SK-N-SH (cell line): Measurements from ENCODE around the gene AMPH. TPM values are rescaled to one million over a fixed set of nuclear protein-coding genes. Genes with fewer than 3 reads are reported as not detected.

Experiments used
- CTCF ChIA-PET: fragments of 300-600, 350-600 bp; formaldehyde crosslinking; extraction: SDS; loops from one replicate; lab custom pipeline; 2021; lab: Yijun Ruan, JAX
- POLR2A ChIA-PET: fragments of 350-600 bp; sonication (Branson Sonifier 250); formaldehyde crosslinking; extraction: SDS; loops from one replicate; lab custom pipeline; 2020; ENCODE audit warnings: antibody characterized with exemption, inconsistent platforms; lab: Yijun Ruan, JAX
- DNase-seq: peaks from one replicate; pipeline ENCODE4 v3.0.0; 2012
- H2AFZ ChIP-seq: fragments of 200-600 bp; sonication (generic); 2 replicates; pipeline ENCODE4 v1.8.1; 2016; ENCODE audit warnings: antibody characterized with exemption, mild to moderate bottlenecking, low read depth
- H3F3A ChIP-seq: fragments of 200-600 bp; sonication (generic); replicated peaks from 2 replicates; pipeline ENCODE3; 2016; ENCODE audit warnings: antibody characterized with exemption, mild to moderate bottlenecking; ENCODE audit not compliant: insufficient read depth
- H3K27ac ChIP-seq, 2 experiments: fragments of 200-500 bp in 1 of 2; fragments of 200-600 bp in 1 of 2; sonication (Bioruptor generic) in 1 of 2; sonication (generic), shearing (Covaris generic) in 1 of 2; 2 replicates each; pipeline versions ENCODE4 v1.5.1 to v1.6.1; 2014 to 2016; ENCODE audit warnings: low read depth in 2 of 2, inconsistent platforms in 1 of 2, low read length in 1 of 2, mild to moderate bottlenecking in 1 of 2, mixed read lengths in 1 of 2
- H3K27me3 ChIP-seq: fragments of 200-600 bp; sonication (generic), shearing (Covaris generic); 2 replicates; pipeline ENCODE4 v1.6.1; 2016; ENCODE audit warnings: mixed run types; ENCODE audit not compliant: insufficient read depth
- H3K36me3 ChIP-seq, 2 experiments: fragments of 200-500 bp in 1 of 2; fragments of 200-600 bp in 1 of 2; sonication (Bioruptor generic) in 1 of 2; sonication (generic) in 1 of 2; replicated peaks in 1 of 2; 2 replicates each; pipeline versions ENCODE3 to v1.5.1; 2014 to 2016; ENCODE audit warnings: low read length in 1 of 2, mild to moderate bottlenecking in 1 of 2; ENCODE audit not compliant: insufficient read depth in 2 of 2, control insufficient read depth in 1 of 2
- H3K4me1 ChIP-seq, 2 experiments: fragments of 200-500 bp in 1 of 2; fragments of 200-600 bp in 1 of 2; sonication (Bioruptor generic) in 1 of 2; sonication (generic), shearing (Covaris generic) in 1 of 2; 2 replicates each; pipeline versions ENCODE4 v1.5.1 to v1.6.1; 2014 to 2016; ENCODE audit warnings: low read depth in 1 of 2, low read length in 1 of 2, mixed run types in 1 of 2; ENCODE audit not compliant: insufficient read depth in 2 of 2, control insufficient read depth in 1 of 2
- H3K4me2 ChIP-seq: fragments of 200-600 bp; sonication (generic), shearing (Covaris generic); 2 replicates; pipeline ENCODE4 v1.6.1; 2017; ENCODE audit warnings: mixed run types
- H3K4me3 ChIP-seq, 2 experiments: fragments of 200-500 bp in 1 of 2; fragments of 200-600 bp in 1 of 2; sonication (Bioruptor generic) in 1 of 2; sonication (generic), shearing (Covaris generic) in 1 of 2; 2 replicates each; pipeline versions ENCODE4 v1.5.1 to v1.8.1; 2014 to 2016; ENCODE audit warnings: low read depth in 2 of 2, inconsistent platforms in 1 of 2, low read length in 1 of 2, mild to moderate bottlenecking in 1 of 2, mixed read lengths in 1 of 2, moderate library complexity in 1 of 2
- H3K79me2 ChIP-seq: fragments of 200-600 bp; sonication (generic); 2 replicates; pipeline ENCODE4 v1.8.1; 2017; ENCODE audit warnings: mild to moderate bottlenecking; ENCODE audit not compliant: insufficient read depth
- H3K9ac ChIP-seq: fragments of 200-600 bp; sonication (generic); 2 replicates; pipeline ENCODE4 v1.6.1; 2017; ENCODE audit warnings: mixed run types
- H3K9me2 ChIP-seq: fragments of 200-600 bp; sonication (generic); 2 replicates; pipeline ENCODE4 v1.6.1; 2017; ENCODE audit warnings: mixed run types
- H3K9me3 ChIP-seq: fragments of 200-600 bp; sonication (generic); 2 replicates; pipeline ENCODE4 v1.6.1; 2017; ENCODE audit warnings: mixed run types, mild to moderate bottlenecking, moderate library complexity
- H4K20me1 ChIP-seq: fragments of 200-600 bp; sonication (generic); 2 replicates; pipeline ENCODE4 v1.6.1; 2017; ENCODE audit warnings: mild to moderate bottlenecking, mixed run types; ENCODE audit not compliant: insufficient read depth
- CTCF ChIP-seq: fragments of 200-600 bp; sonication (generic); IDR thresholded peaks from 2 replicates; pipeline ENCODE4 v1.6.1; 2017; ENCODE audit warnings: antibody characterized with exemption, mild to moderate bottlenecking, moderate library complexity
- EZH2phosphoT487 ChIP-seq: fragments of 200-600 bp; sonication (generic); IDR thresholded peaks from 2 replicates; pipeline ENCODE4 v1.6.1; 2017; ENCODE audit warnings: low read depth, mixed run types, mild to moderate bottlenecking, antibody characterized with exemption, moderate library complexity, borderline replicate concordance
- FOSL2 ChIP-seq: IDR thresholded peaks from 2 replicates; pipeline ENCODE4 v1.4.0; 2012; ENCODE audit warnings: low read depth, mild to moderate bottlenecking, moderate library complexity, borderline replicate concordance
- FOXJ3 ChIP-seq: sonication (generic); formaldehyde crosslinking; IDR thresholded peaks from 2 replicates; pipeline ENCODE4 v1.5.1; 2020; ENCODE audit warnings: mild to moderate bottlenecking, missing genetic modification reagents
- FOXM1 ChIP-seq: IDR thresholded peaks from 2 replicates; pipeline ENCODE4 v1.4.0; 2012; ENCODE audit warnings: low read depth, mild to moderate bottlenecking
- GABPA ChIP-seq: IDR thresholded peaks from 2 replicates; pipeline ENCODE4 v1.4.0; 2012; ENCODE audit warnings: low read depth, mild to moderate bottlenecking
- GATA2 ChIP-seq: sonication (generic); formaldehyde crosslinking; IDR thresholded peaks from 2 replicates; pipeline ENCODE4 v1.5.0; 2020; ENCODE audit warnings: mild to moderate bottlenecking, missing genetic modification reagents
- MEF2A ChIP-seq: IDR thresholded peaks from 2 replicates; pipeline ENCODE4 v1.4.0; 2012; ENCODE audit warnings: low read depth, borderline replicate concordance
- MXI1 ChIP-seq: IDR thresholded peaks from 2 replicates; pipeline ENCODE4 v1.6.1; 2012; ENCODE audit warnings: mild to moderate bottlenecking, low read depth, low read length, improper control_type of control experiment
- NFIC ChIP-seq: IDR thresholded peaks from 2 replicates; pipeline ENCODE4 v1.4.0; 2012; ENCODE audit warnings: borderline replicate concordance
- PBX3 ChIP-seq: IDR thresholded peaks from 2 replicates; pipeline ENCODE4; 2012
- POLR2AphosphoS5 ChIP-seq: IDR thresholded peaks from 2 replicates; pipeline ENCODE4 v1.6.1; 2012; ENCODE audit warnings: low read depth, low read length
- RAD21 ChIP-seq: IDR thresholded peaks from 2 replicates; pipeline ENCODE4 v1.6.1; 2012; ENCODE audit warnings: mild to moderate bottlenecking, low read length
- REST ChIP-seq: IDR thresholded peaks from 2 replicates; pipeline ENCODE4 v1.6.1; 2012; ENCODE audit warnings: mild to moderate bottlenecking, low read depth, low read length, moderate library complexity
- SMC3 ChIP-seq: IDR thresholded peaks from 2 replicates; pipeline ENCODE4 v1.6.1; 2012; ENCODE audit warnings: low read depth, low read length, improper control_type of control experiment
- TAF1 ChIP-seq: IDR thresholded peaks from 2 replicates; pipeline ENCODE4 v1.6.1; 2012; ENCODE audit warnings: low read depth, mild to moderate bottlenecking, low read length, moderate library complexity, borderline replicate concordance
- TCF12 ChIP-seq: IDR thresholded peaks from 2 replicates; pipeline ENCODE4 v1.4.0; 2012
- TEAD4 ChIP-seq: IDR thresholded peaks from 2 replicates; pipeline ENCODE4 v1.4.0; 2012; ENCODE audit warnings: mild to moderate bottlenecking, borderline replicate concordance; ENCODE audit not compliant: insufficient read depth
- USF1 ChIP-seq: IDR thresholded peaks from 2 replicates; pipeline ENCODE4 v1.4.0; 2012; ENCODE audit warnings: low read depth, borderline replicate concordance
- YY1 ChIP-seq: IDR thresholded peaks from 2 replicates; pipeline ENCODE4 v1.4.0; 2012; ENCODE audit warnings: low read depth, mild to moderate bottlenecking
- WGBS: methylation state at CpG from one replicate; pipeline ENCODE4 v1.1.6; 2017; ENCODE audit warnings: low lambda C conversion rate; 5-methylcytosine and 5-hydroxymethylcytosine counted together
- polyA plus RNA-seq, 3 experiments: library from polyadenylated mRNA; depleted of rRNA; stranded (reverse); fragments of >200 nt; gene quantifications; 2 replicates each; pipeline ENCODE4 v1.2.3, GENCODE V29; 2012

The AMPH gene
- polyA plus RNA-seq, 1 of the 3 experiments (the other 2 are of a cell fraction): 0.08 TPM

DNA sequence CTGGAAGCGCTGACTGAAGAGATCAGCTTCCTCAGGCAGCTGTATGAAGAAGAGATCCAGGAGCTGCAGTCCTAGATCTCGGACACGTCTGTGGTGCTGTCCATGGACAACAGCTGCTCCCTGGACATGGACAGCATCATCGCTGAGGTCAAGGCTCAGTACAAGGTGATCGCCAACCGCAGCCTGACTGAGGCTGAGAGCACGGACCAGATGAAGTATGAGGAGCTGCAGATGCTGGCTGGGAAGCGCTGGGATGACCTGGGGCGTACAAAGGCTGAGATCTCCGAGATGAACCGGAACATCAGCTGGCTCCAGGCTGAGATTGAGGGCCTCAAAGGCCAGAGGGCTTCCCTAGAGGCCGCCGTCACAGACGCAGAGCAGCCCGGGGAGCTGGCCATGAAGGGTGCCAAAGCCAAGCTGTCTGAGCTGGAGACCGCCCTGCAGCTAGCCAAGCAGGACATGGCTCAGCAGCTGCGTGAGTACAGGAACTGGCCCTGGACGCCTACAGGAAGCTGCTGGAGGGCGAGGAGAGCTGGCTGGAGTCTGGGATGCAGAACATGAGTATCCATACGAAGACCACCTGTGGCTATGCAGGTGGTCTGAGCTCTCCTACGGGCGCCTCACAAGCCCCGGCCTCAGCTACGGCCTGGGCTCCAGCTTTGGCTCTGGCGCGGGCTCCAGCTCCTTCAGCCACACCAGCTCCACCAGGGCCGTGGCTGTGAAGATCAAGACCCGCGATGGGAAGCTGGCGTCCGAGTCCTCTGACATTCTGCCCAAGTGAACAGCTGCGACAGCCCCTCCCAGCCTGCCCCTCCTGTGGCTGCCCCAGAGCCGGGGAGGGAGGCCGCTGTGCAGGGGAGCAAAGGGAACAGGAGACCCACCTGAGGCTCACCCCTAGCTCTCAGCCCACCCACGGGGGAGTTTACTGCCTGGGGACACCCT, 24.9 kb upstream of the AMPH start:
- no peaks in the 10 kb centered on the region for H3K36me3 ChIP-seq
- no peak for DNase-seq
- no peaks in the 10 kb centered on the region for H4K20me1 ChIP-seq
- no peak for TF ChIP-seq RAD21
- no peak for TF ChIP-seq MEF2A
- no peak for TF ChIP-seq EZH2phosphoT487
- no peak for TF ChIP-seq USF1
- no peak for TF ChIP-seq POLR2AphosphoS5
- TF ChIP-seq TCF12: no peak
- TF ChIP-seq GATA2: no peak
- no peak for TF ChIP-seq SMC3
- TF ChIP-seq PBX3: no peak
- no peak for TF ChIP-seq YY1
- TF ChIP-seq NFIC: no peak
- TF ChIP-seq, all 33 proteins: peak for 0
- Histone ChIP-seq H3F3A (no peaks in the 10 kb centered on the region), H3K4me3 (no peak overlapping the region), H3K4me2 (no peak overlapping the region), H2AFZ (no peak overlapping the region), H3K9me3 (no peaks in the 10 kb centered on the region), H3K27me3 (peaks cover 14% of the 10 kb centered on the region), H3K4me1 (no peaks in the 10 kb centered on the region), H3K27ac (no peak overlapping the region), H3K9ac (no peak overlapping the region), H3K9me2 (no peaks in the 10 kb centered on the region), H3K79me2 (no peaks in the 10 kb centered on the region; the same call in 1 of the 2 replicates)
- POLR2A ChIA-PET: no interaction called here
- CTCF ChIA-PET: interaction anchor here (0.7 to 2.5 kb wide), 5 partner anchors 17 to 282 kb away, joined by 3 to 9 read pairs (median 3); no protein-coding TSS in a partner anchor
- 22% methylated on average over 27 of the region's 35 CpGs for WGBS

DNA sequence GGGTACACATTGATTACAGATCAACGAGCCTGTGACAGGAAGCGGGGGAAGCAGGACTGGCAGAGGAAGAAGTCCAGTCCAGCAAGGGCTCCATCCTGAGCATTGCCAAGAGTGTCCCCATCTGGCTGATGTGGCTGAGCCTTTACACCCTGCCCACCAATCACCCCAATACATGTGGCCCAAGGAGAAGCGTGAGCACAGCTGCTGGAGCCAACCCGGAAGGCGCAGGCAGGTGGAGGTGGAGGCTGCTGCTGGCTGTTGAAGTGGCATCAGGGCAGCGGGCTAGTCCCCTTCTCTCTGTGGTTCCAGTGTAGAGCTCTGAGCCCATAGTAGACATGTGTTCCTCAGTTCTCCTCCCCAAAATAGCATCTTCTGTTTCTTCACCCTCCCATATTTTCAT, 6.8 kb upstream of the AMPH start:
- 15% methylated on average over 3 of the region's 6 CpGs for WGBS
- Histone ChIP-seq H3K9me3 (no peaks in the 10 kb centered on the region), H3K27ac (no peak overlapping the region), H3K4me3 (no peak overlapping the region), H3K9me2 (no peaks in the 10 kb centered on the region), H3K9ac (no peak overlapping the region), H3K4me2 (no peak overlapping the region), H4K20me1 (no peaks in the 10 kb centered on the region), H2AFZ (no peak overlapping the region), H3K79me2 (no peaks in the 10 kb centered on the region), H3F3A (no peaks in the 10 kb centered on the region), H3K36me3 (no peaks in the 10 kb centered on the region), H3K4me1 (no peaks in the 10 kb centered on the region), H3K27me3 (peaks cover 4% of the 10 kb centered on the region; the same call in 1 of the 2 replicates)
- TF ChIP-seq FOSL2 (no peak), NFIC (no peak), TAF1 (no peak), FOXM1 (no peak), MEF2A (no peak), TEAD4 (no peak), EZH2phosphoT487 (no peak), POLR2AphosphoS5 (no peak), FOXJ3 (CRISPR knock-in tag) (no peak), GABPA (no peak), CTCF (no peak), YY1 (no peak), MXI1 (no peak), RAD21 (no peak), REST (no peak)
- ChIA-PET POLR2A (no interaction called here), CTCF (no interaction called here)
- no peak for DNase-seq
